ENCODE measurements around the gene CDH23. TPM values are rescaled to one million over a fixed set of nuclear protein-coding genes. Genes with fewer than 3 reads are reported as not detected.
"Not testable (repeated sequence)": the region's sequence is repeated elsewhere in the genome, so short reads cannot be mapped to it uniquely, and the experiment has no call there.

The CDH23 gene
- total RNA-seq, 1 donor from 2014 or later, result under 0.01 TPM

GRCh38 chr10:71584902-71585563 lies 188.3 kb downstream of the CDH23 start:
- peak; percentile 9 for DNase-seq

GRCh38 chr10:71585564-71586290 lies 189.0 kb downstream of the CDH23 start:
- DNase-seq, result no peak

GRCh38 chr10:71587941-71588573 lies 191.3 kb downstream of the CDH23 start:
- no peak for DNase-seq

- DNase-seq, result no peak
Observed at GRCh38 chr10:71588685-71589084, 192.0 kb downstream of the CDH23 start.

- no peak for DNase-seq
Observed at GRCh38 chr10:71589617-71590551, 193.2 kb downstream of the CDH23 start.

GRCh38 chr10:71590781-71591350 lies 194.1 kb downstream of the CDH23 start:
- DNase-seq, result no peak

- DNase-seq, result no peak
Observed at GRCh38 chr10:71594934-71595571, 198.3 kb downstream of the CDH23 start.

- DNase-seq, result no peak
Observed at GRCh38 chr10:71595649-71596048, 198.9 kb downstream of the CDH23 start.

- DNase-seq, result no peak
Observed at GRCh38 chr10:71596127-71596526, 199.4 kb downstream of the CDH23 start.

- no peak for DNase-seq
Observed at GRCh38 chr10:71596759-71597158, 200.0 kb downstream of the CDH23 start.

- DNase-seq, result no peak
Observed at GRCh38 chr10:71597821-71598498, 201.2 kb downstream of the CDH23 start.

GRCh38 chr10:71598621-71599055 lies 201.9 kb downstream of the CDH23 start:
- no peak for DNase-seq

GRCh38 chr10:71599518-71599917 lies 202.8 kb downstream of the CDH23 start:
- no peak for DNase-seq

- not testable (repeated sequence) for DNase-seq
Observed at GRCh38 chr10:71600242-71600641, 203.5 kb downstream of the CDH23 start.

GRCh38 chr10:71600849-71601248 lies 204.1 kb downstream of the CDH23 start:
- DNase-seq, result peak; percentile 75

- no peak for DNase-seq
Observed at GRCh38 chr10:71601273-71601672, 204.6 kb downstream of the CDH23 start.

- DNase-seq, result no peak
Observed at GRCh38 chr10:71603150-71603549, 206.4 kb downstream of the CDH23 start.

GRCh38 chr10:71603754-71604153 lies 207.0 kb downstream of the CDH23 start:
- no peak for DNase-seq

- peak; percentile 3 for DNase-seq
Observed at GRCh38 chr10:71604324-71605018, 207.8 kb downstream of the CDH23 start.

- DNase-seq, result no peak
Observed at GRCh38 chr10:71605263-71605962, 208.7 kb downstream of the CDH23 start.
